Activated CD8-positive, alpha-beta memory T cell treated with anti-CD3 and anti-CD28 coated beads for 4 hours (primary cell): Measurements from ENCODE around the gene DPP10.
"Not testable (repeated sequence)": the region's sequence is repeated elsewhere in the genome, so short reads cannot be mapped to it uniquely, and the experiment has no call there.

Experiments
- DNase-seq, 2 donors: peaks; one replicate each; pipeline ENCODE4 v3.0.0-alpha.2; 2020; ENCODE audit warnings: low read depth in 2 of 2

Gene DPP10

DNA sequence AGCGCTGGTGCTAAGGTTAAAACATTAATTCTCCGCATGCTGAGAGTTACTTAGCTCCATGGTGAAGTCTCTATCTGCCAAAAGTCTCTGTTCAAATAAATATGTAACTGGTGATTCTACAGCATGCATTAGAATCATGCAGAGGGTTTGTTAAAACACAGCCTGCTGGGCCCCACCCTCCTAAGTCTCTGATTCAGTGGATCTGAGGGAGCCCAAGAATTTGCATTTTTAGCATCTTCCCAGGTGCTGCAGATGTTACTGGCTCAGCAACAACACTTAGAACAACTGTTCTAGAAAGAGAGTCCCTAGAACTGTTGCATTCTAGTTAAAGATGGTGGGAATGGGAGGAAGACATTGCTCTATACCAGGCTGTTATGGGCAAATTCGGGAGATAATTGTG, 73.4 kb downstream of the DPP10 start:
- no peak for DNase-seq

DNA sequence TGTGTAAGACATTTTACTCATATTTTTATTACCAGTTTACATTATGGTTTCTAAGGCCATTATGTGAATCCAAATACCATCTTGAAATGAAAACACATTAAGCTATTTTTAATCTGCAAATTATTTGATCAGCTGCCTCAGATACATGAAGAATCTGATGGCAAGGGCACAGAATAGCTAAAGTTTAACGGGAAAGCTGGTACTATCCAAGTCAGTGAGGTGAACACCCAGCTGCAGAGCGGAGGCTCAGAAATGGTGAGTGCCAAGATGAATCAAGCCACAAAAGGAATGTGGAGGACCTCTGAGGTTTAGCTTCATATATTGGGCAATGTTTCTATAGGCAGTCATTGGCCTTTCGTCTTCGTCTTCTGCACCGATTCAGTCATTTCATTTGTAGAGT, 75.1 kb downstream of the DPP10 start:
- DNase-seq, result no peak

- no peak for DNase-seq
Measured at GRCh38 chr2:114518738-114519137, 76.3 kb downstream of the DPP10 start.

GRCh38 chr2:114522612-114523011, 80.2 kb downstream of the DPP10 start:
- not testable (repeated sequence) for DNase-seq

- DNase-seq, result no peak
Measured at GRCh38 chr2:114525955-114526354, 83.5 kb downstream of the DPP10 start.

GRCh38 chr2:114526841-114527240, 84.4 kb downstream of the DPP10 start:
- DNase-seq, result no peak

- no peak for DNase-seq
Measured at GRCh38 chr2:114527330-114527983, 85.0 kb downstream of the DPP10 start.

DNA sequence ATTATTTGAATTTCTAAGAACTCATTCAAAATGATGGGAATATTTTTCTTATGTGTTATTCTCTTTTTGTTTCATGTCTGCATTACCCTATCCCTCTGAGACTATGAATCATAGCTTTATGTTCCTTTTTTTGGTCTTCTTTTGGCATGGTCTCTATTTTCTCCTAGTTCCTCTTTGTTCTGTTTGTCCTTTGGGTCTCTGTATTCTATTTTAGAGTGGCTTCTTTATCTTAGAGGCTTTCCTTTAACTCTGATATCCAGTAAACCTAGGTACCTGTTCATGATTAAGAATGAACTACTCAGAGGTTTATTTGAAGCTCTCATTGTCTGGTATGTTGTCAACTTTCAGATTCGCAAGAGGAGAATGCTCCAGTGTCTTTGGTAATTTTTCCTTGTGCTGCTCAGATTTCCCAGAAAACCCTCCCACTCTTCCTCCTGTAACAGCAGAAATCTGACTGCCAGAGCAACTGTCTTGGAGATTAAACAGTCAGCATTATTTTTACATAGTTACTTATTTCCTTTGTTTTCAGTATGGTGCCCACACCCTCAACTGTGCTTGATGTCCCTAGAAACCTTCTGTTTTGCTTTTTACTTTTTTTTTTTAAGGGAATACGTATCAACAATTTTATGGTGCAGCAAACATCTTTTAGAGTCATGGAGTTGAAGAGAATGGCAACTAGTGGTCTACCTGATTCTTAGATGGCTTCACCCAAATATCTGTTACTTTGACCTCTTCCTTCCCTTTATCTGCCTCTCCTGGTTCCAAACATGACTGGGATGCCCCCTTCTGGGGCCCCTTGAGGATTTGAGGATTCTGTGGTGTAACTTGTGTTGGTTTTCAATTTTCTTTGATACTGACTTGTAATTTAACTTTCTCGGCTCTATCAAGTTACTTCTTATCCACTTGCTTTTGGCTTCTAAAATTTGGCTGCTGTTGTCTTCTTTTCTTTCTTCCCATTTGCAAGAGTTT, 92.0 kb downstream of the DPP10 start:
- DNase-seq, result no peak

- no peak for DNase-seq
Measured at GRCh38 chr2:114537777-114538176, 95.3 kb downstream of the DPP10 start.

DNA sequence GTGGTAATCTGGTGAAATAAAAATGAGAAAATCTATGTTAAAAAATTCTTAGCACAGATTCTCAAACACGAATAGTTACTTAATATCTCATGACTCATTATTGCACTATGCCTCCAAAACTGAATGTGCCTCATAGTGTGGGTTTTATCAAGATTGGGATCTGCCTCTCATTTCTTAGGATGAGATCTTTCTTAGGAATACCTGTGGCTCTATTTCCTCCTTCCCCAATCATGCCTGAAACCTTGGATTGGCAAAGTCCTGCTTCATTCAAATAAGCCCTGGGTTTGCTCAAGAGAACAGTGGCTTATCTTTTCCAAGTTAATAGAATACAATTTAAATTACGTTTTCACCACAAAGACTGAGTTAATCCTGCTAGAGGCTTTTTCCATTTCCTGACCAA, 100.3 kb downstream of the DPP10 start:
- no peak for DNase-seq

DNA sequence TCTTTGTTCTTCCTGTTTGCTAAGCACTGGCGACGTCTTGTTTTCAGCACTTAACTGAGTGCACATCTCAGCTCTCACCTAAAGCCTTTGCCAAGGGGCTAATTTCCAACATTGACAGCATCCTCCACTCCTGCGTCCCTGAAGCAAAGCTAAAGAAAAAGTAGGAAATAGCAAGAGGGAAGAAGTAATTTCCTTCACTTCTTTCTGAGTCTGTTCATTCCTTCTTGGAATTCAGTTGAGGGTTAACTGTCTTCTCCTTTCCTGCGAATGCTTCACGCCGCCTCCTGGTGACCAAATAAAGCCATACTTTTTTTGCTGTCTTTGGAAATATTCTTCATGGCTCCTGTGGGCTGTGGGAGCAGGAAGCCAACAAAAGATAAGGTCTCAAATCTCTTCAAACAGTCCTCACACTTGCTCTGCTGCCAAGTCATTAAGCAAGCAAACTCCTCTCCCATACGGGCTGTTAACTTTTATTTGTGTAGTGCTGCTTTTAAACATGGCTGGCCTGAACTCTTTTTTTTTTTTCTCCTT, 100.9 kb downstream of the DPP10 start:
- no peak for DNase-seq

GRCh38 chr2:114545052-114545451, 102.6 kb downstream of the DPP10 start:
- no peak for DNase-seq

DNA sequence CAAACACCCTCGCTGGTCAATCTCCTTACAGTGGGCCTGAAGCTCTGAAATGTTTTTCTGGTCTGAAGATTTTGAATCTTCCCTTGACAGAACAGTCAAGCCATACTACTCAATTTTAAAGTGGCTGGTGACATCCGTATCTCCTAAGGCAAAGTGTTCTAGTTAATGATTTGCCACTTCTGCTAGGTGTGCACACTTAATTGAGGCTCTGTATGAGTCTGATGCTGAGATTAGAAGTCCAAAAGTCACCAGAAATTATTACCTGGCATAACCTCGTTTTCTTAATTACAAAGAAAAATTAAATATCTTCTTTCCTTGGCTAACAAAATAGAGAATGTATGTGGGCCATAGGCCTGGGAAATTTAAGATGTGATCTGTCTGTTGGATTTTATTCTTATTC, 104.1 kb downstream of the DPP10 start:
- DNase-seq, result no peak

GRCh38 chr2:114548151-114548550, 105.7 kb downstream of the DPP10 start:
- DNase-seq, result no peak

DNA sequence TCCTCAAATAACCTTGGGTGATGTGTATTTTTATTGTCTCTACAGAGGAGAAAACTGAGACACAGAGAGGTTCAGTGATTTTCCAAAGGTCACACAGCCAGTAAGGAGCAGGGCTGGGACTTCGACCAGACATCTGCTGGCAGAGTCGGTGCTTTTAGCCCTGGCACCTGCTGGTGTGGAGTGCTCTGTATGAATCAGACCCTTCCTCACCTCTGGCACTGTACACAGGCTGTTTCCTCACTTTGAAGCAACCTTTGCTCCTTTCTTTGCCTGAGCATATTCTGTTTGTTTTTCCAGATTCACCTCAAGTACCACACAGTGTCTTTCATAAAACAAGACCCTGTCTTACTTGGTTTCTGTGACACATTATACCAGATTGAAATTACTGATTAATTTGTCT, 107.9 kb downstream of the DPP10 start:
- no peak for DNase-seq

DNA sequence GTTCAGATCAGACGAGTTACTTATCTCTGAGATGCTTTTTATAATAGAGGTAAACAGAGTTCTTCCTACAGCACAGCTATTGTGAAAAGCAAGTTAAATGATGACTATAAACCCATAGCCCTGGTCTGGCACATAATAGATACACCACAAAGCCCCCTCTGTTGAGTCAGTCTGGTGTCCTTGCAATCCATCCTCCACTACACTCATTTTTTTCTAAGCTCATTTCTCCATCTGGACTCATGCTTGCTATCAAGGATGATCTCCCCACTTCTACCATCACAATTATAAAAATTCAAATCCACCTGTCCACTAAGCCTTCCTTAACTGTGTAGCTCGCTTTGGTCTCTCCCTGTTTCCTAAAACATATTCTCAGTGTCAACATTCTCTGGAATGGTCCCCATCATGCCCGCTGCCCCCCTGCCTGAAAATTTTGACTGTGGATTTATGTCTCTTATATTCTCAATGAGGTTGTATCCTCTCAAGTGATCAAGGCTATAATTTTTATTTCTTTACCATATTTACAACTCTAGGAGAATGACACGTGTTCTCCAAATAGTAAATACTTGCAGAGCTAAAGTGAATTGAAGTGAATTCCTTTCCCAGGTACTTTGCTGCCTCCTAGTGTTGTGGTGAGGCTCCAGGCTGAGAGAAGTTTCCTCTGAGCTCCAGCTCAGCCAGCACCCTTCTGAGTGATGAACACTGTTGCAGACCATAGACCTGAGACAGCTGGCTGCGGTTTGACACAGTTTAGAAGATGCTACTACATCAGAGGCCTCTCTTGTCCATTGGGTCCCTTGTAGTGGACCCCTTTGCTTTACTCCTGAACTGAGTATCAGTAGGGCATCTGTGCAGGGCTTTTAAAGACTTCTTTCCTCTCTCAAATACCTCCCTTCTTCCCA, 108.7 kb downstream of the DPP10 start:
- no peak for DNase-seq

- DNase-seq, result no peak
Measured at GRCh38 chr2:114553027-114553426, 110.6 kb downstream of the DPP10 start.

DNA sequence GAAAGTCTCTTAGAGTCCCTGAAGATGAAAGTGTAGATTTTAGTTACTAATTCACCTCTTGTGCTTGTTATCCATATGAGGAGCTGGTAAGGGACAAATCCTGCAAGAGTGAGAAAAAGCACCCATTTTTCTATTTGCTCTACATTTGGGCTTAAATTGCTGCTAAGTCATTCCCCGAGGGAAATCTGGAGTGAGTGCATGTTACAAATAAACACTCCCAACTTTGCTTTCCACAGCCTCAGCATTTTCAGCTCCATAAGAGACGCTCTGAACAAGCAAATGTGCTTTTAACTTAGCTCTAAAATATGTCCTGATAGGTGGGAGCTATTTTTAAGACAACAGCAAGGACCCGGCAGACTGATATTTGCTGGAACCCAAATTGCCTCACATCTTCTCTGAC, 126.7 kb downstream of the DPP10 start:
- DNase-seq, result no peak

GRCh38 chr2:114577657-114578056, 135.2 kb downstream of the DPP10 start:
- DNase-seq, result no peak

GRCh38 chr2:114579542-114579941, 137.1 kb downstream of the DPP10 start:
- no peak for DNase-seq

DNA sequence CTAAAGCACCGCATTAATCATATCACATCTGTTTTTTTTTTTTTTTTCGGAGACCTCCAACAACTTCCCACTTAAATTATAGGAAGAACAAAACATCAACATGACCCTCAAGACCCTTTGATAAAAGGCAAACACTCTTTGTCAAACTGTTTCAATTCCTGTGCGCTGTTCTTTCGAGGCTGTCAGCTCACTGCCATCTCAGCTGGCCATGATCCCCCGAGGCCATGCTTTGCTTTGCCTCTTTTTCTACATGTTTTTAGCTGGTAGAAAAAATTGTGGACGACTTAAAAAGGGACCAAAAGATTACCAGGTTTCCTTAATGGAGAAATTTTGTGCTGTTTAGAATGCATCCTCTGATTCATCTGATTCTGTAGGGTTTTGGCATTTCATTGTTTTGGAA, 138.2 kb downstream of the DPP10 start:
- DNase-seq, result no peak

- no peak for DNase-seq
Measured at GRCh38 chr2:114598329-114598728, 155.9 kb downstream of the DPP10 start.
